DND-41 (cell line): ENCODE data around the gene DCK.

Source experiments
- CTCF ChIP-seq: IDR thresholded peaks from 2 replicates; pipeline ENCODE4 v1.5.1; 2012; ENCODE audit warnings: borderline replicate concordance, low read length, moderate library complexity, mild to moderate bottlenecking; ENCODE audit not compliant: poor library complexity, severe bottlenecking; ENCODE audit errors: extremely low read depth
- EZH2 ChIP-seq: IDR thresholded peaks from 3 replicates; pipeline ENCODE4 v1.6.1; 2012; ENCODE audit warnings: borderline replicate concordance, low read depth, mild to moderate bottlenecking, moderate library complexity, low read length, inconsistent platforms; ENCODE audit not compliant: severe bottlenecking

- TF ChIP-seq CTCF (no peak), EZH2 (no peak)
These were observed 73.6 kb downstream of the DCK start for GRCh38 chr4:71066737-71067716.
